SW480 (cell line): ENCODE measurements around the gene CEACAM3.
"Not testable (repeated sequence)": the region's sequence is repeated elsewhere in the genome, so short reads cannot be mapped to it uniquely, and the experiment has no call there.

Source experiments
- DNase-seq: peaks from one replicate; pipeline ENCODE4 v3.0.0-alpha.2; 2016; ENCODE audit warnings: low spot score

Gene CEACAM3

GRCh38 chr19:41796362-41796761 lies at the start of gene CEACAM3:
CEACAM3 (plus strand) TSS chr19:41796587; CDS start chr19:41796678, 91 bp downstream.
- no peak for DNase-seq

GRCh38 chr19:41746593-41747227 lies 49.7 kb upstream of the CEACAM3 start:
- peak; percentile 77 for DNase-seq

- DNase-seq = no peak
Measured at GRCh38 chr19:41748012-41748411, 48.4 kb upstream of the CEACAM3 start.

GRCh38 chr19:41750248-41751134 lies 45.9 kb upstream of the CEACAM3 start:
- not testable (repeated sequence) for DNase-seq

GRCh38 chr19:41753159-41753558 lies 43.2 kb upstream of the CEACAM3 start:
- DNase-seq = peak; percentile 49

GRCh38 chr19:41753936-41754529 lies 42.4 kb upstream of the CEACAM3 start:
- DNase-seq = peak; percentile 55

- DNase-seq = peak; percentile 44
Measured at GRCh38 chr19:41755328-41755913, 41.0 kb upstream of the CEACAM3 start, which contains the start of gene CEACAM6. CEACAM6 (plus strand) TSS chr19:41755530; CDS start chr19:41755639, 109 bp downstream.

- no peak for DNase-seq
Measured at GRCh38 chr19:41758846-41759245, 37.5 kb upstream of the CEACAM3 start.

- DNase-seq = no peak
Measured at GRCh38 chr19:41767115-41767514, 29.3 kb upstream of the CEACAM3 start.

- not testable (repeated sequence) for DNase-seq
Measured at GRCh38 chr19:41768105-41768504, 28.3 kb upstream of the CEACAM3 start.

- DNase-seq = no peak
Measured at GRCh38 chr19:41769608-41770007, 26.8 kb upstream of the CEACAM3 start.

- DNase-seq = no peak
Measured at GRCh38 chr19:41771410-41771809, 25.0 kb upstream of the CEACAM3 start.

GRCh38 chr19:41774515-41774980 lies 21.8 kb upstream of the CEACAM3 start:
- peak; percentile 100 for DNase-seq

GRCh38 chr19:41776700-41777099 lies 19.7 kb upstream of the CEACAM3 start:
- DNase-seq = no peak

- DNase-seq = no peak
Measured at GRCh38 chr19:41783612-41784011, 12.8 kb upstream of the CEACAM3 start.

GRCh38 chr19:41784312-41784711 lies 12.1 kb upstream of the CEACAM3 start:
- DNase-seq = no peak

- no peak for DNase-seq
Measured at GRCh38 chr19:41784743-41785142, 11.6 kb upstream of the CEACAM3 start.

GRCh38 chr19:41785653-41786052 lies 10.7 kb upstream of the CEACAM3 start:
- DNase-seq = peak; percentile 86

- DNase-seq = no peak
Measured at GRCh38 chr19:41787055-41787454, 9.3 kb upstream of the CEACAM3 start.

GRCh38 chr19:41788518-41788917 lies 7.9 kb upstream of the CEACAM3 start:
- DNase-seq = not testable (repeated sequence)

- not testable (repeated sequence) for DNase-seq
Measured at GRCh38 chr19:41789053-41789452, 7.3 kb upstream of the CEACAM3 start.
